Measurements from ENCODE around the gene NABP1.

- TF ChIP-seq, protein P1, sequence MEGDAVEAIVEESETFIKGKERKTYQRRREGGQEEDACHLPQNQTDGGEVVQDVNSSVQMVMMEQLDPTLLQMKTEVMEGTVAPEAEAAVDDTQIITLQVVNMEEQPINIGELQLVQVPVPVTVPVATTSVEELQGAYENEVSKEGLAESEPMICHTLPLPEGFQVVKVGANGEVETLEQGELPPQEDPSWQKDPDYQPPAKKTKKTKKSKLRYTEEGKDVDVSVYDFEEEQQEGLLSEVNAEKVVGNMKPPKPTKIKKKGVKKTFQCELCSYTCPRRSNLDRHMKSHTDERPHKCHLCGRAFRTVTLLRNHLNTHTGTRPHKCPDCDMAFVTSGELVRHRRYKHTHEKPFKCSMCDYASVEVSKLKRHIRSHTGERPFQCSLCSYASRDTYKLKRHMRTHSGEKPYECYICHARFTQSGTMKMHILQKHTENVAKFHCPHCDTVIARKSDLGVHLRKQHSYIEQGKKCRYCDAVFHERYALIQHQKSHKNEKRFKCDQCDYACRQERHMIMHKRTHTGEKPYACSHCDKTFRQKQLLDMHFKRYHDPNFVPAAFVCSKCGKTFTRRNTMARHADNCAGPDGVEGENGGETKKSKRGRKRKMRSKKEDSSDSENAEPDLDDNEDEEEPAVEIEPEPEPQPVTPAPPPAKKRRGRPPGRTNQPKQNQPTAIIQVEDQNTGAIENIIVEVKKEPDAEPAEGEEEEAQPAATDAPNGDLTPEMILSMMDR (conservative IDR thresholded peaks at IDR 0.05; ENCODE audit: low read length) = no peak
- no peak for TF ChIP-seq EZH2phosphoT487 (IDR thresholded peaks at IDR 0.05; ENCODE audit: borderline replicate concordance)
Measured at GRCh38 chr2:191707542-191707941, 29.6 kb downstream of the NABP1 start.

Measured in Loucy (cell line).